ENCODE data around the gene KCNIP4.
A peak's percentile ranks its signal among the peaks of the same experiment; 100 is the strongest.
"Not testable (repeated sequence)": the region's sequence is repeated elsewhere in the genome, so short reads cannot be mapped to it uniquely, and the experiment has no call there.

Gene KCNIP4

GRCh38 chr4:20764366-20764992 is 1184.1 kb downstream of the KCNIP4 start:
- H3K9me3 ChIP-seq, result no peaks in the 10 kb centered on the region
- DNase-seq (ENCODE audit: low spot score in 2 of 2), result no peak
- in situ Hi-C loops (cut with MboI; ENCODE audit: low sequenced_read_pairs), result no loop called here
- H3K27me3 ChIP-seq (ENCODE audit: low read depth), result peaks cover 2% of the 10 kb centered on the region; the same call in 1 of the 2 replicates
- H3K4me3 ChIP-seq, result no peak overlapping the region
- no peaks in the 10 kb centered on the region for H3K36me3 ChIP-seq (replicated peaks)
- H3K4me1 ChIP-seq, result no peaks in the 10 kb centered on the region

- in situ Hi-C loops (cut with MboI; ENCODE audit: low sequenced_read_pairs), result no loop called here
- DNase-seq (ENCODE audit: low spot score in 2 of 2), result no peak
- Histone ChIP-seq H3K9me3 (no peaks in the 10 kb centered on the region), H3K4me1 (no peaks in the 10 kb centered on the region), H3K36me3 (replicated peaks) (no peaks in the 10 kb centered on the region), H3K27me3 (ENCODE audit: low read depth) (no peaks in the 10 kb centered on the region), H3K4me3 (no peak overlapping the region)
These were observed 1186.7 kb downstream of the KCNIP4 start for GRCh38 chr4:20761826-20762225.

DNA sequence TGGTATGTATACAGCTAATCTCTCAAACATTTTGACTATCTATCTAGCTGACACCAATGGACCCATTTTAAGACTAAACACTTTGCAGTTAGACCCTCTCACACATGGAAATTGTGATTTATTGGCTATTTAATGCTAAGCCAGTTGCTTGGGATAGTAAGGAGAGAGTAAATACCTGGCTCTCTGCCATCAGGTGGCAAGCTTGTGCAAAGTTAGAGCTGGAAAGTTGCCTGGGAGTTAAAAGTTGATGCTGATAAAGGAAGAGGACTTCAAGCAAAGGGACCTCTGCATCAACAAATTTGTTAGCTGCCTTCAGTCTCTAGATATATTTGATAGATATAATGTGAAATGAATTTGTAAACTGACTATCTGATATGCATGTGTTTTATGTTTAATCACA is 1187.2 kb downstream of the KCNIP4 start:
- in situ Hi-C loops (cut with MboI; ENCODE audit: low sequenced_read_pairs), result no loop called here
- H3K4me1 ChIP-seq, result no peaks in the 10 kb centered on the region
- H3K36me3 ChIP-seq (replicated peaks), result no peaks in the 10 kb centered on the region
- H3K27me3 ChIP-seq (ENCODE audit: low read depth), result no peaks in the 10 kb centered on the region
- DNase-seq (ENCODE audit: low spot score in 2 of 2), result no peak
- no peak overlapping the region for H3K4me3 ChIP-seq
- H3K9me3 ChIP-seq, result no peaks in the 10 kb centered on the region

GRCh38 chr4:20760053-20760452 is 1188.5 kb downstream of the KCNIP4 start:
- no peak overlapping the region for H3K4me3 ChIP-seq
- in situ Hi-C loops (cut with MboI; ENCODE audit: low sequenced_read_pairs), result no loop called here
- H3K27me3 ChIP-seq (ENCODE audit: low read depth), result no peaks in the 10 kb centered on the region
- no peaks in the 10 kb centered on the region for H3K36me3 ChIP-seq (replicated peaks)
- DNase-seq (ENCODE audit: low spot score in 2 of 2), result peak in 1 of 2 experiments; percentile 55
- H3K4me1 ChIP-seq, result no peaks in the 10 kb centered on the region
- H3K9me3 ChIP-seq, result no peaks in the 10 kb centered on the region

- H3K9me3 ChIP-seq, result no peaks in the 10 kb centered on the region
- no peaks in the 10 kb centered on the region for H3K4me1 ChIP-seq
- no peaks in the 10 kb centered on the region for H3K27me3 ChIP-seq (ENCODE audit: low read depth)
- H3K36me3 ChIP-seq (replicated peaks), result no peaks in the 10 kb centered on the region
- H3K4me3 ChIP-seq, result no peak overlapping the region
- in situ Hi-C loops (cut with MboI; ENCODE audit: low sequenced_read_pairs), result no loop called here
- no peak for DNase-seq (ENCODE audit: low spot score in 2 of 2)
These were observed 1194.5 kb downstream of the KCNIP4 start for GRCh38 chr4:20754036-20754435.

DNA sequence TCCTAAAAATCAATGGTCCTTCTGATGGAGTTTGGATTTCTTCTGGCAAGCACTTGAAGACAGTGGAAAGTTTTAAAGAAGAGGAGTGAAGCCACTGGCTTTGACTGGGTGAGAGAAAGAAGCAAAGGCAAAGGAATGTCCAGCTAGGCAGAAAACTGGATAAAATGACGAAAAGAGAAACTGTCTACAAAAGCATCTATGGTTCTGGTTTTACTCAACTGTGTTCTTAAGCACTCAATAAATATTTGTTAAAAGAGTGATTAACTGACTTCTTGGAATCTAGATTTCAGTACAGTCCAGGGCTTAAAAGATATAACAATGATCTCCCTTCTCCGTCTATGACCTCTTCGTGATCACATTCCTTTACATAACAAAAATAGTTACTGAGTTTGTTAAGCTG is 1195.9 kb downstream of the KCNIP4 start:
- DNase-seq (ENCODE audit: low spot score in 2 of 2), result no peak
- Histone ChIP-seq H3K4me1 (no peaks in the 10 kb centered on the region), H3K4me3 (no peak overlapping the region), H3K9me3 (no peaks in the 10 kb centered on the region), H3K36me3 (replicated peaks) (no peaks in the 10 kb centered on the region), H3K27me3 (ENCODE audit: low read depth) (no peaks in the 10 kb centered on the region)
- in situ Hi-C loops (cut with MboI; ENCODE audit: low sequenced_read_pairs), result no loop called here

DNA sequence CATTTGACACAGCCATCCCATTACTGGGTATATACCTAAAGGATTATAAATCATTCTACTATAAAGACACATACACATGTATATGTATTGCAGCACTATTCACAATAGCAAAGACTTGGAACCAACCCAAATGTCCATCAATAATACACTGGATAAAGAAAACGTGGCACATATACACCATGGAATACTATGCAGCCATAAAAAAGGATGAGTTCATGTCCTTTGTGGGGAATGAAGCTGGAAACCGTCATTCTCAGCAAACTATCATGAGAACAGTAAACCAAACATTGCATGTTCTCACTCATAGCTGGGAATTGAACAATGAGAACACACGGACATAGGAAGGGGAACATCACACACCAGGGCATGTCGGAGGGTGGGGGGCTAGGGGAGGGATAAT is 1202.6 kb downstream of the KCNIP4 start:
- H3K27me3 ChIP-seq (ENCODE audit: low read depth); H3K4me1 ChIP-seq; H3K9me3 ChIP-seq; H3K4me3 ChIP-seq; DNase-seq (ENCODE audit: low spot score in 2 of 2); H3K36me3 ChIP-seq (replicated peaks); in situ Hi-C loops (cut with MboI; ENCODE audit: low sequenced_read_pairs): not testable (repeated sequence)

DNA sequence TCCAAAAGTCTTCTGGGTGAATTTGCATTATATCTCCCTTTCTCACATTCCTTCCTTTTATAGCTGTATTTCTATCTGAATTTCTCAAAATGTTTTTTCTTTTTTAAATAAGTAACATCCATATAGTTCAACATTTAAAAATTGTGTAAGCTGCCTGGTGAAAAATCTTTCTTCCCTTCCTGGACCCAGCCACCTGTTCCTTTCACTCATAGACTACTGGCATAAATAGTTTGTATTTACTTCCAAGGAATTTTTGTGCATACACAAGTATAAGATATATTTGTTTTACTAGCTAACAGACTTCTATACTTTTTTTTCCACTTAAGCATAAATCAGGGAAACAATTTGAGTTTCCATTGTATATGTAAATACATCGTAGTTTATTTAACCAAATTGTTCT is 1212.6 kb downstream of the KCNIP4 start:
- Histone ChIP-seq H3K4me1 (no peaks in the 10 kb centered on the region), H3K4me3 (no peak overlapping the region), H3K9me3 (no peaks in the 10 kb centered on the region), H3K36me3 (replicated peaks) (no peaks in the 10 kb centered on the region), H3K27me3 (ENCODE audit: low read depth) (no peaks in the 10 kb centered on the region)
- in situ Hi-C loops (cut with MboI; ENCODE audit: low sequenced_read_pairs), result no loop called here
- no peak for DNase-seq (ENCODE audit: low spot score in 2 of 2)

GRCh38 chr4:20724915-20725314 is 1223.7 kb downstream of the KCNIP4 start:
- peaks cover 21% of the 10 kb centered on the region for H3K36me3 ChIP-seq (replicated peaks)
- 0 out of 2 replicates have a peak, but pooled peaks cover 2% of the 10 kb centered on the region for H3K9me3 ChIP-seq
- no peaks in the 10 kb centered on the region for H3K27me3 ChIP-seq (ENCODE audit: low read depth)
- in situ Hi-C loops (cut with MboI; ENCODE audit: low sequenced_read_pairs), result no loop called here
- no peak for DNase-seq (ENCODE audit: low spot score in 2 of 2)
- no peak overlapping the region for H3K4me3 ChIP-seq
- peaks cover 18% of the 10 kb centered on the region for H3K4me1 ChIP-seq

DNA sequence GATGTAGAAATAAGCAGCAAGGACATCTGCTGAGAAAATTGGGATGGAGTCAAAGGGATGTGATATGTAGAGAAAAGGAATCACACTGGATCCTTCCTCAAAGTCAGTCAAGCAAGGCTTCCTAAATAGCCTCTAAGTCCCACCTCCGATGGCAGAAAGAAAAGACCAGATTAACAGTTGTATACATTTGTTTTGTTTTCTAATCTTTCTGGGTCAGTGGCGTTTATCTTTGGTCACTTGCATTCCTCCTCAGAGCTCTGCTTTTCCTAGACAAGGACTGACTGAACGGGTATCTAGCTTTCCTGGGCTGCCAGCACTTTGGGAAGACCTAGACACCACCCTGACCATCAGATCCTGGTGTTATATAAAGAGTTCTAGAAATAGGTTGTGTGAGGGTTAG is 1225.1 kb downstream of the KCNIP4 start:
- Histone ChIP-seq H3K36me3 (replicated peaks) (peaks cover 19% of the 10 kb centered on the region), H3K9me3 (0 out of 2 replicates have a peak, but pooled peaks cover 2% of the 10 kb centered on the region), H3K4me1 (peaks cover 18% of the 10 kb centered on the region), H3K4me3 (no peak overlapping the region), H3K27me3 (ENCODE audit: low read depth) (no peaks in the 10 kb centered on the region)
- in situ Hi-C loops (cut with MboI; ENCODE audit: low sequenced_read_pairs), result no loop called here
- no peak for DNase-seq (ENCODE audit: low spot score in 2 of 2)

DNA sequence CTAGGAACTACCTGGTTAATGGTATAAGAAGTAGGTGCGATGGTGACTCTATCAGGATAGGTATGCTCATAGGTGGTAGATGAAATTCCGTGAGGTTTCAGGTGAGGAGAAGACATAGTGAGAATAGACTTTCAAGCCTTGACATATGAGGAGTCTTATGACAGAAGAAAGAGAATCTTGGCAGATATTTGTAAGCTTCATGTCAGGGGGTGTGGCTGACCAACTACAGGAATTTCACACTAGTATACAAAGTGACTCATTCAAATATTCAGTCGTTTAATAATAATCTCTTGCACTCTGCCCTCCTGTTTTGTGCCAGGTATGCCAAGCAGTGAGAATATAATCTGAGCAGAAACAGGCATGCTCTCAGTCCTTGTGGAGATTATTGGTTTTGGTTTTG is 1225.6 kb downstream of the KCNIP4 start:
- Histone ChIP-seq H3K4me1 (peaks cover 18% of the 10 kb centered on the region), H3K36me3 (replicated peaks) (peaks cover 17% of the 10 kb centered on the region), H3K27me3 (ENCODE audit: low read depth) (no peaks in the 10 kb centered on the region), H3K4me3 (no peak overlapping the region), H3K9me3 (0 out of 2 replicates have a peak, but pooled peaks cover 2% of the 10 kb centered on the region)
- DNase-seq (ENCODE audit: low spot score in 2 of 2), result no peak
- in situ Hi-C loops (cut with MboI; ENCODE audit: low sequenced_read_pairs), result no loop called here

GRCh38 chr4:20711335-20711734 is 1237.2 kb downstream of the KCNIP4 start:
- Histone ChIP-seq H3K4me3 (no peak overlapping the region), H3K27me3 (ENCODE audit: low read depth) (no peaks in the 10 kb centered on the region), H3K9me3 (no peaks in the 10 kb centered on the region), H3K36me3 (replicated peaks) (peaks cover 23% of the 10 kb centered on the region), H3K4me1 (no peaks in the 10 kb centered on the region)
- in situ Hi-C loops (cut with MboI; ENCODE audit: low sequenced_read_pairs), result no loop called here
- no peak for DNase-seq (ENCODE audit: low spot score in 2 of 2)

- Histone ChIP-seq H3K4me3 (peak within 1 kb of the TSS; percentile 94), H3K4me1 (peaks cover 12% of the 10 kb centered on the region), H3K27me3 (ENCODE audit: low read depth) (no peaks in the 10 kb centered on the region), H3K36me3 (replicated peaks) (peaks cover 10% of the 10 kb centered on the region), H3K9me3 (no peaks in the 10 kb centered on the region)
- DNase-seq (ENCODE audit: low spot score in 2 of 2), result peak; percentile 96
- in situ Hi-C loops (cut with MboI; ENCODE audit: low sequenced_read_pairs), result no loop called here
These were observed 1248.4 kb downstream of the KCNIP4 start, which contains the start of gene PACRGL for GRCh38 chr4:20700007-20700761. PACRGL (plus strand) TSS chr4:20700458; CDS start chr4:20704482, 4,024 bp downstream.

DNA sequence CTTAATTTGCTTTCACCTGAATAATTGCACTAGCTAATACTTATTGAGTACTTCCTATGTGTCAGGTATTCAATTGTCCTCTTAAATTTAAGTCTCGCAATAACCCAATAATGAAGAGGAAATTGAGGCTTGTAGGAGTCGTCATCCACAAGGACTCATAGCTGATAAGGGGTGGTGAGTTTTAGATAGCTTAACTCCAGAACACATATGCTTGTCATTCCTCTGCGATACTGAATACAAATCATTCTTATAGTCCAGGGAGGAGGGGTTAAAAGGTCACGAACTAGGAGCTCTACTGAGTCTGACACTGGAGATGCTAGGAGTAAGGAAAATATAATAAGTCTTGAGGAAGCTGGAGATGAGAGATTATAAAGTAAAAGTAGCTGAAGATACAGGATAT is 1249.8 kb downstream of the KCNIP4 start:
- Histone ChIP-seq H3K36me3 (replicated peaks) (no peaks in the 10 kb centered on the region), H3K27me3 (ENCODE audit: low read depth) (no peaks in the 10 kb centered on the region), H3K9me3 (no peaks in the 10 kb centered on the region), H3K4me3 (no peak overlapping the region), H3K4me1 (peaks cover 12% of the 10 kb centered on the region)
- DNase-seq (ENCODE audit: low spot score in 2 of 2), result no peak
- in situ Hi-C loops (cut with MboI; ENCODE audit: low sequenced_read_pairs), result loop anchor here (25.0 kb wide), 1 partner anchor 387 kb away; no protein-coding TSS in a partner anchor

Measured in HAP-1 (cell line).